GM19025 (cell line): ENCODE results near the gene FAM20C.
"Not testable (repeated sequence)": the region's sequence is repeated elsewhere in the genome, so short reads cannot be mapped to it uniquely, and the experiment has no call there.

Experiments used
- ATAC-seq: cut with Tn5 transposase; IDR thresholded peaks from one replicate; pipeline ENCODE4 v1.9.1; 2021; ENCODE audit warnings: mild to moderate bottlenecking, low read depth, moderate library complexity; ENCODE audit not compliant: unreplicated experiment

The FAM20C gene

GRCh38 chr7:236967-237366, 44.6 kb downstream of the FAM20C start:
- ATAC-seq, result no peak

- no peak for ATAC-seq
Observed at GRCh38 chr7:237385-237784, 45.0 kb downstream of the FAM20C start.

- no peak for ATAC-seq
Observed at GRCh38 chr7:240146-240676, 47.8 kb downstream of the FAM20C start.

DNA sequence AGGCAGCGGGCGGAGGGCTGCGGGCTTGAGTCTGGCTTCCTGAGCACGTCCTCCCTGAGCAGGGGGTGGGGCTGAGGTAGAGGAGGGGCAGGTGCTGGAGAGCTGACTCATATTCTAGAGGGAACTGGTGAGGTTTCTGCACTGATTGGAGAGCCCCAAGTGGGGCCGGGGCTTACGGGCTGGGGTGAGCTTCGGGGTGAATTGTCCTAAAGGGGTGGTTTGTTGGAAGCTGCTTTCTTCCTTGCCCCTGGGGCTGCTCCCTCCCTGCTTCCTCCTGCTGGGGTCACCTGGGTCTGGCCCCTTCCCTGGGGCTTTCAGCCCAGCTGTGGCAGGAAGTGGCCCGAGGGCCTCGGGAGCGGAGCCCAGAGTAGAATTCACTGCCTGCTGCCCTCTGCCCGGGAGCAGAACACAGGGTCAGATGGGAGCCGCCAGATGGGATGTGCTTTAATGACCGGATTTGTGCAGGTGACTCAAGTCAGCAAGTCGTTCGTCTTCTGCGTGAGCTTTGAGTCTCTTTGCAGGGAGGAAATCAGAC, 48.6 kb downstream of the FAM20C start:
- ATAC-seq, result no peak

GRCh38 chr7:241513-241912, 49.1 kb downstream of the FAM20C start:
- no peak for ATAC-seq

DNA sequence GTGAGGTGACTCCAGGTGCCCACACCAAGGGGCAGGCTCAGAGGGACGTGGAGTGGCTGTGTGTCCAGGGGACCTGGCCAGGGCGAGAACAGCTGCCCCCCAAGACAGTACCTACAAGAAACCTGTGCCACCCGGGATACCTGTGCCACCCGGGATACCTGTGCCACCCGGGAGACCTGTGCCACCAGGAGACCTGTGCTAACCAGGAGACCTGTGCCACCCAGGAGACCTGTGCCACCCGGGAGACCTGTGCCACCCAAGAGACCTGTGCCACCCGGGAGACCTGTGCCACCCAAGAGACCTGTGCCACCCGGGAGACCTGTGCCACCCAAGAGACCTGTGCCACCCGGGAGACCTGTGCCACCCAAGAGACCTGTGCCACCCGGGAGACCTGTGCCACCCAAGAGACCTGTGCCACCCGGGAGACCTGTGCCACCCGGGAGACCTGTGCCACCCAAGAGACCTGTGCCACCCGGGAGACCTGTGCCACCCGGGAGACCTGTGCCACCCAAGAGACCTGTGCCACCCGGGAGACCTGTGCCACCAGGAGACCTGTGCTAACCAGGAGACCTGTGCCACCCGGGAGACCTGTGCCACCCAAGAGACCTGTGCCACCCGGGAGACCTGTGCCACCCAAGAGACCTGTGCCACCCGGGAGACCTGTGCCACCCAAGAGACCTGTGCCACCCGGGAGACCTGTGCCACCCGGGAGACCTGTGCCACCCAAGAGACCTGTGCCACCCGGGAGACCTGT, 50.6 kb downstream of the FAM20C start:
- not testable (repeated sequence) for ATAC-seq

GRCh38 chr7:243580-243978, 51.2 kb downstream of the FAM20C start:
- not testable (repeated sequence) for ATAC-seq

DNA sequence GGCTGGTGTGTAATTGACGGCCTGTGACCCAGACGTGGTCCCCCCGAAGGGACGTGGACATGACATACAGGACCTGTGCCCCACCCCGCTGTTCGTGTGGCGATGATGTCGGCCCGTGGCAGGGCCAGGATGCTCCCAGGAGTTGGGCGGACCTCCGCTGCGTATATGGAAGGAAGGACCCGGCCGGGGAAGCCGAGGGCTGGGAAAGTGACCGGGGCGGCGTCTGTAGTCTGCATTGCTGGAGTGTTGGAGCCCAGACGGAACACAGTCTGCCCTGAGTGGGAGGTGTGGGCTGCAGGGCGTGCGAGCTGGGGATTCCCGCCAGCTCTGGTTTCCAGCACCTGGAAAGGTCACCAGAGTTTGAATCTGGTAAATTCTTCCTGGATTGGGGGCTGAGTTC, 52.6 kb downstream of the FAM20C start:
- no peak for ATAC-seq

DNA sequence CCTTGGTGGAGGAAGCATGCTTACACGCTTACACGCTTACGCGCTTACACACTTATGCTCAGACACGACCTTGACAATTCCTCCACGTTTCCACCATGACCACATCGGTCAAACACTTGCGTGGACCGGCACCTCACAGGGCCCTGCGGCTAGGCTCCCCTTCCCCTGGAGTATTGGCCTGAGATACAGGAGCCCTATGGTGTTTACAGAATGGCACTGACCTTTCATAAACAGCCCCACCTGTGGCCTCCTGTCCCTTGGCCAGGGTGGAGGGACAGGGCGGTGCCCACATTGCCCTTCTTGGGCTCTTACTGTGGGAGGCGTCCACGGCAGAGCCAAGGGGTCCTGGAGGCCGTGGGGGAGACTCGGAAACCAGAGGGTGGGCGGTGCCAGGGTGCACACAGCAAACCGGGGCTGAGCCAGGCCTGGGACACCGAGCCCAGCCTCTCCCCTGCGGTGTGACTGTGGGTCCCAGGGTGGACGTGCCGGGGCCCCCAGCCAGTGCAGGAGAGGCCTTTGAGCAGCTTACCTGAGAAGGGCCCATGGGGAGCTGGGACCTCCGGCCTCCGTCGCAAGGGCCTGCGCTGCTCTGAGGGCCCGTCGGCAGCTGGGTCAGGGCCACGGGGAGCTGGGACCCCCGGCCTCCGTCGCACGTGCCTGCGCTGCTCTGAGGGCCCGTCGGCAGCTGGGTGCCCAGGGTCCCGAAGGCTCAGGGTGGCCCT, 53.4 kb downstream of the FAM20C start:
- ATAC-seq, result no peak

DNA sequence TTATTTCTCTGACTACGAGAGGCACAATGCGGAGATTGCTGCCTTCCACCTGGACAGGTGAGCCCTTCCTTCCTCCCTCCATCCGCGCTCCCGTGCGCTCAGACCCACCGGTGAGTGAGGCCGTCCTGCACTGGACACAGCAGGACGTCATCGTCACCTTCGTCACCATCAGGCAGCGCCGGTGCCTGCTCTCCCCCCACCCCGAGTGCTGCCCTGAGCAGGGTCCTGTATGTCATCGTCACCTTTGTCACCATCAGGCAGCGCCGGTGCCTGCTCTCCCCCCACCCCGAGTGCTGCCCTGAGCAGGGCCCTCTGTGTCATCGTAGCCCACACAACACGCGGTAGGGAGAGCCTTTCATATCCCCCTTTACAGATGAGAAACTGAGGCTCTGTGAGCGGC, 54.1 kb downstream of the FAM20C start:
- no peak for ATAC-seq

DNA sequence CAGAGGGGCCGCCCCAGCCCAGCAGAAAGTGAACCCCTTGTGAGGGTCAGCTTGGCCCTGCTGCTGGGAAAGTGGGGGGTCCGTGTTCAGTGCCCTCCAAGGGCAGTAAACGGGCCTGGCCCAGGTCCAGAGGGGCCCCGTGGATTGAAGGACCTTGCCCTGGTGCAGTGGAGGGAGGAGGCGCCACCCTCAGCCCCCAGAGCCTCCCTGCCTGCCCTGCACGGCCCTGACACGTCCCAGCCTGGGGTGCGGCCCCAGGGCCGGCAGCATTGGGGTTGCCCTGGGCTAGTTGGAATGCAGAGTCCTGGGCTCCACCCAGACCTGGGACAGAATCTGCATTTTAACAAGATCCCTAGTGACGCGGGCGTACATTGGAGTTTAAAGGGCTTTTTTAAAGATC, 54.8 kb downstream of the FAM20C start:
- ATAC-seq, result no peak

GRCh38 chr7:247636-248035, 55.3 kb downstream of the FAM20C start:
- no peak for ATAC-seq

DNA sequence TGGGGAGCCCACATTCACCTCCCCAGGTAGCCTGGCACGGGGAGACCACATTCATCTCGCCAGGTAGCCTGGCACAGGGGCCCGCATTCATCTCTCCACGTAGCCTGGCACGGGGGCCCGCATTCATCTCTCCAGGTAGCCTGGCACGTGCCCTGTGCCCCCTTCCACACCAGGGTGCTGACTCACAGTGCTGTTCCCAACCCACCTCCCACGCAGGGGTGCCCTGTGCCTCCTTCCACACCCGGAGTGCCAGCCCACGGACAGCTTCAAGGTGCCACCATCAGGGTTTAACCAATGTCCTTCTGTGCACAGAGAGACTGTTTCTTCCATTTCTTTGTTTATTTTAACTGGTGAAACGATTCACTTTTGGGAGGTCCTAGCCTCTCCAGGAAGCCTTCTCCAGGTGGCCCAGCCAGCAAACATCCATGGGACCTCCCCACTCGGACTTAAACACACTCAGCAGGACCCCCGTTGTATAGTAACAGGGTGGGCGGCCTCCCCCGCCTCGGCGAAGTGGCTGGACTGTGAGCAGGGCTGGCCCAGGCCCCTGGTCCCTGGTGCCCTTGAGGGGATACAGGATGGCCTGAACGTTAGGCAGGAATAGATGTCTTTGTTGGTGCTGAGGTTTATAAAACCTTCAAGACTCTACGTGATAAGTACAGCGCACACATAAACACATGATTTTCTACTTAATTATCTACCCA, 56.5 kb downstream of the FAM20C start:
- ATAC-seq, result no peak

DNA sequence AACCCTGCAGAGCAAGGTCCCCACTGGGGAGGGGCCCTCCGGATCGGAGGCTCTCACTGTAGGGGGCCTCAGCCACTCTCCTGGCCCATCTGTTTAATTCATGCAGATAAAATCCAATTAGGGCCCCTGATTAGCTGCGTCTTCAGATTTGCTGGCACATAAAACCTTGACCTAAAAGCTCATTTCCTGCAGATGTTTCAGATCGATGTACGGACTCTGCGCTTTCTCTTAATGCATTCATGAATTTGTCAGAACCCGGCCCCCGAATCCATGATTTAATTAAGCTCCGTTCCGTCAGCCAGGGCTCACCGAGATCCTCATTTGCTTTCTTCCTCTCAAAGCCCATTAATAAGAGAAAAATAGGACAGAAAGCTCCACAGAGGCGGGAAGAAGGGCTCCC, 57.6 kb downstream of the FAM20C start:
- ATAC-seq, result no peak

DNA sequence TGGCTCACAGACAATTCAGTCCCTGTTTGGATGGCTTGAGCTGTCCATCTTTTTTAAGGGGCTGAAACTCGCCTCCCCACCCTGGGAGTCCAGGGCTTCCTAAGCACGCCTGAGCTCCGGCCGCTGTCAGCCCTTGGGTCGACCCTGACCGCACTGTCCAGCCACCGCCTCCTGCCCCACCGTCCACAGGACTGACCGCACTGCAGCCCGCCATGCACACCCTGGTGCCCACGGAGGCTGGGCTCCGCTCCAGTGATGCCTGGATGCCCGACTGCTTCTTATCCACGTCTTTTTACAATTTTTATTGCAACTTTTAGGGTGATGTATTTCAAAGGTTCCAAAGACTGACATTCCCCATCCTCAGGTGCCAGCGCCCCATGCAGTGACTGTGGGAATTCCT, 58.2 kb downstream of the FAM20C start:
- ATAC-seq, result no peak

DNA sequence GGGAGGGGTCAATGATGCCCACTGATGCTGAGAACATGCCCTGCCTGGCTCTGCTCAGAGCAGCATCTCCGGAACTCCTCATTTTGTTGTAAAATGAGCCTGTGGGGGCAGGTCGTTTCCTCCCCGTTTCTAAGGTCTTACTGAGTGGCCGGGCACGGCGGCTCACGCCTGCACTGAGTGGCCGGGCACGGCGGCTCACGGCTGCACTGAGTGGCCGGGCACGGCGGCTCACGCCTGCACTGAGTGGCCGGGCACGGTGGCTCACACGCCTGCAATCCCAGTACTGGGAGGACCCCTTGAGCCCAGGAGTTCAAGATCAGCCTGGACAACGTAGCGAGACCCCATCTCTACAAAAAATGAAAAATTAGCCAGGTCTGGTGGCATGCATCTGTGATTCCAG, 58.6 kb downstream of the FAM20C start:
- no peak for ATAC-seq

- ATAC-seq, result no peak
Observed at GRCh38 chr7:251446-252175, 59.2 kb downstream of the FAM20C start.

DNA sequence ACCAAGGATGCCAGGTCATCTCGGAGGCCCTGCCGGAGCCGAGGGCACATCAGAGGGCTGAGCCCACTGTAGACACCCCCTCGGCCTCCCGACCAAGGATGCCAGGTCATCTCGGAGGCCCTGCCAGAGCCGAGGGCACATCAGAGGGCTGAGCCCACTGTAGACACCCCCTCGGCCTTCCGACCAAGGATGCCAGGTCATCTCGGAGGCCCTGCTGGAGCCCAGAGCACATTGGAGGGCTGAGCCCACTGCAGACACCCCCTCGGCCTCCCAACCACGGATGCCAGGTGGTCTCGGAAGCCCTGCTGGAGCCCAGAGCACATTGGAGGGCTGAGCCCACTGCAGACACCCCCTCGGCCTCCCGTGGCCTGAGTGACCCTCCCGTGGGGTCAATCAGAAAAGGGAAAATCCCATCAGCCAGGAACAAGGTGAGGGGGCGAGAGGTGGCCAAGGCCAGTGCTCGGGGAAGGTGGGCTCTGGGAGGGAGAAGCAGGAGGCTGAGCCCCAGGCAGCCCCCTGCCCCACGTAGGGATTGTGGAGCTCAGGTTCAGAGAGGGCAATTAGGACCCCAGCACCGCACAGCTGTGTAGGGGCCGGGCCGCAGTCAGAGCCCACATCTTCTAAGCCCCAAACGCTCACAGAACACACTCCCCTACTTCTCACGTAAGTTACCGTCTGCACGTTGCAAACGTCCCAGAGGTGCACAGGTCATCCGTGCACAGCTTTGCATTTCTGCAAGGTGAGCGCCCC, 60.0 kb downstream of the FAM20C start:
- no peak for ATAC-seq

GRCh38 chr7:252981-253380, 60.6 kb downstream of the FAM20C start:
- ATAC-seq, result no peak
